NB4 (cell line): ENCODE measurements around the gene CREB3L4.

Source experiments
- POLR2A ChIP-seq: IDR thresholded peaks from 2 replicates; pipeline ENCODE4 v1.6.1; 2011; ENCODE audit warnings: mild to moderate bottlenecking; ENCODE audit not compliant: insufficient read length; ENCODE audit errors: extremely low read depth
- TF ChIP-seq, protein P1 (sequence below): IDR thresholded peaks from one replicate; pipeline ENCODE4 v1.5.1; 2012; ENCODE audit warnings: low read depth, low read length

DNA sequence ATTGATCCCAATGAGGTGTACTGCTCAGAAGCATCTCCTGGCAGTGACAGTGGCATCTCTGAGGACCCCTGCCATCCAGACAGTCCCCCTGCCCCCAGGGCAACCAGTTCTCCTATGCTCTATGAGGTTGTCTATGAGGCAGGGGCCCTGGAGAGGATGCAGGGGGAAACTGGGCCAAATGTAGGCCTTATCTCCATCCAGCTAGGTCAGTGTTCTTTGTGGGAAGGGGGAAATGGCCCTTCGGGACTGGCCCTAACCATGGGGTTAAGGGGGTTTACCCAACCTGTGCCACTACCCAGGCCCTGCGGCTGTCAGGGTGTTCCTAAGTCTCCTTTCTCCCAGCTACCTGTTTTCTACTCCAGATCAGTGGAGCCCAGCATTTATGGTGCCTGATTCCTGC is 1.3 kb downstream of the CREB3L4 start:
- TF ChIP-seq, protein P1, sequence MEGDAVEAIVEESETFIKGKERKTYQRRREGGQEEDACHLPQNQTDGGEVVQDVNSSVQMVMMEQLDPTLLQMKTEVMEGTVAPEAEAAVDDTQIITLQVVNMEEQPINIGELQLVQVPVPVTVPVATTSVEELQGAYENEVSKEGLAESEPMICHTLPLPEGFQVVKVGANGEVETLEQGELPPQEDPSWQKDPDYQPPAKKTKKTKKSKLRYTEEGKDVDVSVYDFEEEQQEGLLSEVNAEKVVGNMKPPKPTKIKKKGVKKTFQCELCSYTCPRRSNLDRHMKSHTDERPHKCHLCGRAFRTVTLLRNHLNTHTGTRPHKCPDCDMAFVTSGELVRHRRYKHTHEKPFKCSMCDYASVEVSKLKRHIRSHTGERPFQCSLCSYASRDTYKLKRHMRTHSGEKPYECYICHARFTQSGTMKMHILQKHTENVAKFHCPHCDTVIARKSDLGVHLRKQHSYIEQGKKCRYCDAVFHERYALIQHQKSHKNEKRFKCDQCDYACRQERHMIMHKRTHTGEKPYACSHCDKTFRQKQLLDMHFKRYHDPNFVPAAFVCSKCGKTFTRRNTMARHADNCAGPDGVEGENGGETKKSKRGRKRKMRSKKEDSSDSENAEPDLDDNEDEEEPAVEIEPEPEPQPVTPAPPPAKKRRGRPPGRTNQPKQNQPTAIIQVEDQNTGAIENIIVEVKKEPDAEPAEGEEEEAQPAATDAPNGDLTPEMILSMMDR = no peak
- TF ChIP-seq POLR2A = no peak
